GM12872 (cell line): ENCODE data around the gene SPRED2.

Experiments used
- CTCF ChIP-seq: IDR thresholded peaks from 3 replicates; pipeline ENCODE4 v1.5.1; 2011; ENCODE audit warnings: low read depth, mild to moderate bottlenecking, low read length, moderate library complexity; ENCODE audit not compliant: insufficient read depth

The SPRED2 gene

GRCh38 chr2:65344689-65345088 is 87.7 kb downstream of the SPRED2 start:
- no peak for TF ChIP-seq CTCF

GRCh38 chr2:65344182-65344581 is 88.2 kb downstream of the SPRED2 start:
- no peak for TF ChIP-seq CTCF

- no peak for TF ChIP-seq CTCF
These were observed 89.0 kb downstream of the SPRED2 start for GRCh38 chr2:65343386-65343785.

- TF ChIP-seq CTCF = no peak
These were observed 91.3 kb downstream of the SPRED2 start for GRCh38 chr2:65340898-65341681.

GRCh38 chr2:65339648-65340047 is 92.8 kb downstream of the SPRED2 start:
- no peak for TF ChIP-seq CTCF

GRCh38 chr2:65334714-65335113 is 97.7 kb downstream of the SPRED2 start:
- no peak for TF ChIP-seq CTCF

GRCh38 chr2:65331336-65332025 is 100.9 kb downstream of the SPRED2 start:
- no peak for TF ChIP-seq CTCF
